ENCODE measurements around the gene LRFN2.

- TF ChIP-seq CTCF (IDR thresholded peaks at IDR 0.05), result no peak
- no peak for TF ChIP-seq EZH2 (IDR thresholded peaks at IDR 0.05; ENCODE audit: borderline replicate concordance, insufficient read depth, low read depth, low read length, poor library complexity, severe bottlenecking)
Observed at GRCh38 chr6:40436685-40437604, 150.2 kb downstream of the LRFN2 start.
